A673 (cell line): Measurements from ENCODE around the gene GLRA3. TPM values are rescaled to one million over a fixed set of nuclear protein-coding genes. Genes with fewer than 3 reads are reported as not detected.

ENCODE experiments used
- BruUV-seq: library from RNA; stranded (reverse); fragments of 400-500 nt; replicated peaks from 2 replicates; lab custom pipeline; 2021; lab: Mats Ljungman, UMichigan
- CTCF ChIA-PET: fragments of 300-600 bp; sonication (Branson Sonifier 250); formaldehyde crosslinking; loops from one replicate; lab custom pipeline; 2022; ENCODE audit warnings: antibody characterized with exemption; lab: Charles Lee
- POLR2A ChIA-PET: fragments of 300-600 bp; sonication (Branson Sonifier 250); formaldehyde crosslinking; loops from one replicate; lab custom pipeline; 2022; ENCODE audit warnings: antibody characterized with exemption; ENCODE audit not compliant: low non-redundant PET; lab: Charles Lee
- DNase-seq: peaks from one replicate; pipeline ENCODE4 v3.0.0-alpha.2; 2015; ENCODE audit warnings: low spot score
- H3K27ac ChIP-seq: fragments of 200-600 bp; sonication (generic); 2 replicates; pipeline ENCODE4 v1.5.1; 2016; ENCODE audit warnings: mixed run types, low read depth, mild to moderate bottlenecking, mixed read lengths, antibody characterized with exemption, low read length; ENCODE audit not compliant: poor library complexity, severe bottlenecking
- H3K27me3 ChIP-seq: fragments of 200-600 bp; sonication (generic); replicated peaks from 2 replicates; pipeline ENCODE4 v1.6.1; 2017; ENCODE audit warnings: mixed run types, low read depth, mild to moderate bottlenecking, mixed read lengths, antibody characterized with exemption, low read length; ENCODE audit not compliant: insufficient read depth, poor library complexity
- H3K36me3 ChIP-seq: fragments of 200-600 bp; sonication (generic); 2 replicates; pipeline ENCODE4 v1.6.1; 2016; ENCODE audit warnings: mixed run types, mild to moderate bottlenecking, mixed read lengths, antibody characterized with exemption, low read length; ENCODE audit not compliant: insufficient read depth, poor library complexity, severe bottlenecking
- H3K4me1 ChIP-seq: fragments of 200-600 bp; sonication (generic); 2 replicates; pipeline ENCODE4 v1.6.1; 2017; ENCODE audit warnings: mixed run types, mild to moderate bottlenecking, mixed read lengths, antibody characterized with exemption, low read length; ENCODE audit not compliant: insufficient read depth, poor library complexity, severe bottlenecking
- H3K4me3 ChIP-seq: fragments of 200-600 bp; sonication (generic); 2 replicates; pipeline ENCODE4 v1.5.1; 2016; ENCODE audit warnings: low read depth, mixed run types, mild to moderate bottlenecking, mixed read lengths, low read length; ENCODE audit not compliant: poor library complexity, severe bottlenecking
- H3K9me3 ChIP-seq: fragments of 200-600 bp; sonication (generic); 2 replicates; pipeline ENCODE4 v1.6.1; 2016; ENCODE audit warnings: mixed run types, low read depth, mild to moderate bottlenecking, mixed read lengths, antibody characterized with exemption, low read length; ENCODE audit not compliant: poor library complexity, severe bottlenecking
- CTCF ChIP-seq: fragments of 300-800, 200-600 bp; sonication (generic); conservative IDR thresholded peaks from 2 replicates; pipeline ENCODE4 v1.5.1; 2017; ENCODE audit warnings: low read depth, mild to moderate bottlenecking, antibody characterized with exemption, low read length, moderate library complexity, mixed read lengths
- EZH2 ChIP-seq: fragments of 200-600 bp; sonication (generic); IDR thresholded peaks from 2 replicates; pipeline ENCODE4 v1.6.1; 2017; ENCODE audit warnings: borderline replicate concordance, low read depth, mild to moderate bottlenecking, mixed read lengths, antibody characterized with exemption, low read length; ENCODE audit not compliant: poor library complexity, severe bottlenecking
- intact Hi-C: fragments of 100-400 bp; cut with micrococcal nuclease; formaldehyde crosslinking; loops from one replicate; pipeline ENCODE4 v1.10.0; 2022; ENCODE audit not compliant: unreplicated experiment
- total RNA-seq: library from RNA; stranded (reverse); gene quantifications from 2 replicates; pipeline ENCODE4 v1.2.3, GENCODE V29; 2021

GLRA3 gene
- total RNA-seq, 1 experiment from 2014 or later: 0.06 TPM

- no peaks in the 10 kb centered on the region for H3K36me3 ChIP-seq
- intact Hi-C loops: no loop called here
- no peak for DNase-seq
- TF ChIP-seq CTCF (no peak), EZH2 (no peak)
- POLR2A ChIA-PET: no interaction called here
- CTCF ChIA-PET: no interaction called here
- H3K4me3 ChIP-seq: no peak overlapping the region
- no peak overlapping the region for H3K27ac ChIP-seq
- no peaks in the 10 kb centered on the region for H3K9me3 ChIP-seq
- H3K4me1 ChIP-seq: no peaks in the 10 kb centered on the region
- BruUV-seq: no TSS peak
- no peaks in the 10 kb centered on the region for H3K27me3 ChIP-seq
Observed at GRCh38 chr4:174593701-174594100, 235.3 kb downstream of the GLRA3 start.

- POLR2A ChIA-PET: no interaction called here
- H3K9me3 ChIP-seq: no peaks in the 10 kb centered on the region
- no peak overlapping the region for H3K4me3 ChIP-seq
- no peaks in the 10 kb centered on the region for H3K4me1 ChIP-seq
- H3K27me3 ChIP-seq: no peaks in the 10 kb centered on the region
- TF ChIP-seq CTCF: no peak
- no peak for TF ChIP-seq EZH2
- DNase-seq: peak; percentile 33
- intact Hi-C loops: no loop called here
- no peak overlapping the region for H3K27ac ChIP-seq
- BruUV-seq: no TSS peak
- CTCF ChIA-PET: no interaction called here
- no peaks in the 10 kb centered on the region for H3K36me3 ChIP-seq
Observed at GRCh38 chr4:174592985-174593335, 236.1 kb downstream of the GLRA3 start.

GRCh38 chr4:174592256-174592984, 236.6 kb downstream of the GLRA3 start:
- H3K27me3 ChIP-seq: no peaks in the 10 kb centered on the region
- H3K9me3 ChIP-seq: no peaks in the 10 kb centered on the region
- no peak for DNase-seq
- CTCF ChIA-PET: no interaction called here
- H3K27ac ChIP-seq: no peak overlapping the region
- POLR2A ChIA-PET: no interaction called here
- no peaks in the 10 kb centered on the region for H3K4me1 ChIP-seq
- H3K4me3 ChIP-seq: no peak overlapping the region
- no peaks in the 10 kb centered on the region for H3K36me3 ChIP-seq
- TF ChIP-seq EZH2 (no peak), CTCF (no peak)
- BruUV-seq: no TSS peak
- intact Hi-C loops: no loop called here
